GM21360 (cell line): ENCODE results near the gene CDH20.
A peak's percentile ranks its signal among the peaks of the same experiment; 100 is the strongest.

Experiments
- ATAC-seq: cut with Tn5 transposase; IDR thresholded peaks from one replicate; pipeline ENCODE4 v1.9.1; 2021; ENCODE audit warnings: mild to moderate bottlenecking, moderate library complexity; ENCODE audit not compliant: unreplicated experiment

The CDH20 gene

GRCh38 chr18:61570070-61570469 lies 236.8 kb downstream of the CDH20 start:
- ATAC-seq = no peak

- no peak for ATAC-seq
Observed at GRCh38 chr18:61572084-61572655, 238.9 kb downstream of the CDH20 start.

GRCh38 chr18:61572871-61573270 lies 239.6 kb downstream of the CDH20 start:
- no peak for ATAC-seq

GRCh38 chr18:61574665-61575064 lies 241.4 kb downstream of the CDH20 start:
- no peak for ATAC-seq

- ATAC-seq = no peak
Observed at GRCh38 chr18:61575419-61575818, 242.2 kb downstream of the CDH20 start.

- ATAC-seq = no peak
Observed at GRCh38 chr18:61578846-61579245, 245.6 kb downstream of the CDH20 start.

- no peak for ATAC-seq
Observed at GRCh38 chr18:61579581-61579980, 246.4 kb downstream of the CDH20 start.

GRCh38 chr18:61580046-61580445 lies 246.8 kb downstream of the CDH20 start:
- no peak for ATAC-seq

GRCh38 chr18:61581578-61582201 lies 248.5 kb downstream of the CDH20 start:
- peak; percentile 90 for ATAC-seq

- ATAC-seq = no peak
Observed at GRCh38 chr18:61582202-61582710, 249.0 kb downstream of the CDH20 start.

GRCh38 chr18:61583548-61583947 lies 250.3 kb downstream of the CDH20 start:
- ATAC-seq = no peak

GRCh38 chr18:61587865-61588264 lies 254.6 kb downstream of the CDH20 start:
- no peak for ATAC-seq

- no peak for ATAC-seq
Observed at GRCh38 chr18:61589053-61589723, 256.0 kb downstream of the CDH20 start.

GRCh38 chr18:61589724-61590065 lies 256.5 kb downstream of the CDH20 start:
- ATAC-seq = no peak

GRCh38 chr18:61591253-61591652 lies 258.0 kb downstream of the CDH20 start:
- ATAC-seq = no peak

GRCh38 chr18:61595615-61596251 lies 262.5 kb downstream of the CDH20 start:
- no peak for ATAC-seq

GRCh38 chr18:61596296-61596695 lies 263.1 kb downstream of the CDH20 start:
- no peak for ATAC-seq

- no peak for ATAC-seq
Observed at GRCh38 chr18:61597316-61597715, 264.1 kb downstream of the CDH20 start.

- ATAC-seq = no peak
Observed at GRCh38 chr18:61600422-61600821, 267.2 kb downstream of the CDH20 start.

GRCh38 chr18:61602836-61603235 lies 269.6 kb downstream of the CDH20 start:
- ATAC-seq = no peak
